HepG2 (cell line): ENCODE results near the gene GRM4.

Experiments
- CHCHD3 ChIP-seq: sonication (generic); formaldehyde crosslinking; IDR thresholded peaks from 2 replicates; pipeline ENCODE4 v1.8.0; 2022; ENCODE audit warnings: mild to moderate bottlenecking, missing genetic modification reagents, moderate library complexity
- CTCF ChIP-seq: sonication (generic); formaldehyde crosslinking; IDR thresholded peaks from 2 replicates; pipeline ENCODE4 v1.5.0; 2020; ENCODE audit warnings: mild to moderate bottlenecking, missing genetic modification reagents, moderate library complexity
- EP300 ChIP-seq, 3 experiments: sonication (generic) in 1 of 3; formaldehyde crosslinking in 1 of 3; IDR thresholded peaks; 2 replicates each; pipeline versions ENCODE4 v1.5.1 to v1.6.1; 2011 to 2020; ENCODE audit warnings: low read depth in 2 of 3, low read length in 2 of 3, borderline replicate concordance in 1 of 3, improper control_type of control experiment in 1 of 3, mild to moderate bottlenecking in 1 of 3, missing genetic modification reagents in 1 of 3, moderate library complexity in 1 of 3
- FOXM1 ChIP-seq: sonication (generic); formaldehyde crosslinking; IDR thresholded peaks from 2 replicates; pipeline ENCODE4 v1.5.0; 2020; ENCODE audit warnings: missing genetic modification reagents
- KLF13 ChIP-seq: sonication (generic); formaldehyde crosslinking; IDR thresholded peaks from 2 replicates; pipeline ENCODE4 v1.4.0; 2020; ENCODE audit warnings: mild to moderate bottlenecking, missing genetic modification reagents
- POLR2AphosphoS2 ChIP-seq: IDR thresholded peaks from 2 replicates; pipeline ENCODE4 v1.6.1; 2011; ENCODE audit warnings: low read depth, low read length, improper control_type of control experiment
- SMAD3 ChIP-seq: sonication (generic); formaldehyde crosslinking; IDR thresholded peaks from 2 replicates; pipeline ENCODE4 v1.4.0; 2020; ENCODE audit warnings: missing genetic modification reagents
- ZNF780A ChIP-seq: sonication (generic); formaldehyde crosslinking; IDR thresholded peaks from 2 replicates; pipeline ENCODE4 v1.8.0; 2022; ENCODE audit warnings: mild to moderate bottlenecking, missing genetic modification reagents, moderate library complexity
- TF ChIP-seq, protein P1 (sequence below): sonication (generic); formaldehyde crosslinking; IDR thresholded peaks from 2 replicates; pipeline ENCODE4 v1.4.0; 2020; ENCODE audit warnings: missing genetic modification reagents

- TF ChIP-seq KLF13 (CRISPR knock-in tag) (no peak), FOXM1 (no peak), EP300 (IDR thresholded peaks at IDR 0.05; ENCODE audit: low read depth in 2 of 2, low read length in 2 of 2) (no peak), EP300 (CRISPR knock-in tag; IDR thresholded peaks at IDR 0.05; ENCODE audit: borderline replicate concordance) (no peak), SMAD3 (CRISPR knock-in tag) (no peak), POLR2AphosphoS2 (no peak), ZNF780A (no peak), CTCF (CRISPR knock-in tag) (no peak), CHCHD3 (CRISPR knock-in tag) (no peak)
- TF ChIP-seq, protein P1, sequence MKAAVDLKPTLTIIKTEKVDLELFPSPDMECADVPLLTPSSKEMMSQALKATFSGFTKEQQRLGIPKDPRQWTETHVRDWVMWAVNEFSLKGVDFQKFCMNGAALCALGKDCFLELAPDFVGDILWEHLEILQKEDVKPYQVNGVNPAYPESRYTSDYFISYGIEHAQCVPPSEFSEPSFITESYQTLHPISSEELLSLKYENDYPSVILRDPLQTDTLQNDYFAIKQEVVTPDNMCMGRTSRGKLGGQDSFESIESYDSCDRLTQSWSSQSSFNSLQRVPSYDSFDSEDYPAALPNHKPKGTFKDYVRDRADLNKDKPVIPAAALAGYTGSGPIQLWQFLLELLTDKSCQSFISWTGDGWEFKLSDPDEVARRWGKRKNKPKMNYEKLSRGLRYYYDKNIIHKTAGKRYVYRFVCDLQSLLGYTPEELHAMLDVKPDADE (CRISPR knock-in tag): no peak
These were observed 114.9 kb downstream of the GRM4 start for GRCh38 chr6:34030831-34031624.
